Measurements from ENCODE around the gene ILDR2. TPM values are rescaled to one million over a fixed set of nuclear protein-coding genes. Genes with fewer than 3 reads are reported as not detected.

ILDR2 gene
- total and polyA plus RNA-seq, 2 donors (not counting 3 experiments of a cell fraction or from before 2014, with no cell fraction given): not detected

GRCh38 chr1:167013108-167013929 lies 38.0 kb upstream of the ILDR2 start:
- TF ChIP-seq POLR2AphosphoS5 (IDR thresholded peaks at IDR 0.05; ENCODE audit: insufficient read depth, low read depth, low read length) (no peak), FOS (IDR thresholded peaks at IDR 0.05; ENCODE audit: borderline replicate concordance, insufficient read depth, low read length) (no peak), GATA2 (IDR thresholded peaks at IDR 0.05; ENCODE audit: insufficient read depth, insufficient read length, low read depth, low read length) (no peak), JUN (IDR thresholded peaks at IDR 0.05; ENCODE audit: borderline replicate concordance, insufficient read depth, insufficient read length, low read depth) (no peak)
- Histone ChIP-seq H3K36me3 (ENCODE audit: control insufficient read depth in 2 of 2, extremely low read depth in 1 of 2, insufficient read depth in 2 of 2, low read length in 2 of 2) (no peaks in the 10 kb centered on the region), H3K9me1 (replicated peaks; ENCODE audit: control insufficient read depth, extremely low read depth, insufficient read depth, low read length) (no peaks in the 10 kb centered on the region), H3K9me3 (replicated peaks; ENCODE audit: control insufficient read depth, insufficient read depth, low read length) (no peaks in the 10 kb centered on the region), H3K4me2 (ENCODE audit: insufficient read depth, low read length) (no peak overlapping the region), H4K20me1 (replicated peaks; ENCODE audit: control insufficient read depth, extremely low read depth, insufficient read depth, low read length) (no peaks in the 10 kb centered on the region), H2AFZ (ENCODE audit: low read depth, low read length) (no peak overlapping the region), H3K9ac (replicated peaks; ENCODE audit: extremely low read depth, insufficient read depth, low read length) (no peak overlapping the region), H3K4me3 (replicated peaks in 1 of 3; ENCODE audit: insufficient read depth in 1 of 3, low read depth in 1 of 3, low read length in 3 of 3) (no peak overlapping the region), H3K4me1 (ENCODE audit: control insufficient read depth, extremely low read depth, insufficient read depth, low read length) (no peaks in the 10 kb centered on the region), H3K27me3 (ENCODE audit: control insufficient read depth in 2 of 2, insufficient read depth in 2 of 2, low read length in 2 of 2) (no peaks in the 10 kb centered on the region), H3K79me2 (ENCODE audit: control insufficient read depth, insufficient read depth, low read length) (no peaks in the 10 kb centered on the region), H3K27ac (ENCODE audit: insufficient read depth, low read depth, low read length) (no peak overlapping the region)
- FAIRE-seq (no peak), DNase-seq (ENCODE audit: low read depth, low spot score) (no peak)
- dilution Hi-C loops (cut with MboI; ENCODE audit: extremely low pct_ligation_motif_present, low sequenced_read_pairs) (no loop called here), intact Hi-C loops (cut with micrococcal nuclease) (no loop called here)
- BruUV-seq (replicated peaks): no TSS peak
- POLR2A ChIA-PET: no interaction called here
- CTCF ChIA-PET: interaction anchor here (0.6 kb wide), 1 partner anchor 34 kb away, joined by 3 read pairs; no protein-coding TSS in a partner anchor

- no peaks in the 10 kb centered on the region for H3K27me3 ChIP-seq (ENCODE audit: control insufficient read depth in 2 of 2, insufficient read depth in 2 of 2, low read length in 2 of 2)
- dilution Hi-C loops (cut with MboI; ENCODE audit: extremely low pct_ligation_motif_present, low sequenced_read_pairs) (no loop called here), intact Hi-C loops (cut with micrococcal nuclease) (no loop called here)
- H3K4me2 ChIP-seq (ENCODE audit: insufficient read depth, low read length): no peak overlapping the region
- no peak overlapping the region for H3K4me3 ChIP-seq (replicated peaks in 1 of 3; ENCODE audit: insufficient read depth in 1 of 3, low read depth in 1 of 3, low read length in 3 of 3)
- H2AFZ ChIP-seq (ENCODE audit: low read depth, low read length): no peak overlapping the region
- no peak overlapping the region for H3K27ac ChIP-seq (ENCODE audit: insufficient read depth, low read depth, low read length)
- H3K9ac ChIP-seq (replicated peaks; ENCODE audit: extremely low read depth, insufficient read depth, low read length): no peak overlapping the region
- no peaks in the 10 kb centered on the region for H3K9me3 ChIP-seq (replicated peaks; ENCODE audit: control insufficient read depth, insufficient read depth, low read length)
- no peaks in the 10 kb centered on the region for H4K20me1 ChIP-seq (replicated peaks; ENCODE audit: control insufficient read depth, extremely low read depth, insufficient read depth, low read length)
- ChIA-PET POLR2A (no interaction called here), CTCF (interaction anchor here (0.6 kb wide), 1 partner anchor 33 kb away, joined by 3 read pairs; no protein-coding TSS in a partner anchor)
- H3K79me2 ChIP-seq (ENCODE audit: control insufficient read depth, insufficient read depth, low read length): no peaks in the 10 kb centered on the region
- no peaks in the 10 kb centered on the region for H3K4me1 ChIP-seq (ENCODE audit: control insufficient read depth, extremely low read depth, insufficient read depth, low read length)
- H3K36me3 ChIP-seq (ENCODE audit: control insufficient read depth in 2 of 2, extremely low read depth in 1 of 2, insufficient read depth in 2 of 2, low read length in 2 of 2): no peaks in the 10 kb centered on the region
- no peaks in the 10 kb centered on the region for H3K9me1 ChIP-seq (replicated peaks; ENCODE audit: control insufficient read depth, extremely low read depth, insufficient read depth, low read length)
- FAIRE-seq: no peak
- DNase-seq (ENCODE audit: low read depth, low spot score): no peak
- TF ChIP-seq JUN (IDR thresholded peaks at IDR 0.05; ENCODE audit: borderline replicate concordance, insufficient read depth, insufficient read length, low read depth): no peak
- no peak for TF ChIP-seq POLR2A (IDR thresholded peaks at IDR 0.05; ENCODE audit: low read depth, low read length)
- no peak for TF ChIP-seq FOS (IDR thresholded peaks at IDR 0.05; ENCODE audit: borderline replicate concordance, insufficient read depth, low read length)
- BruUV-seq (replicated peaks): no TSS peak
These were observed 37.2 kb upstream of the ILDR2 start for GRCh38 chr1:167012570-167012969.
